SK-N-MC (cell line): Measurements from ENCODE around the gene COL13A1.

ENCODE experiments used
- EZH2 ChIP-seq: fragments of 200-600 bp; sonication (generic); IDR thresholded peaks from one replicate; pipeline ENCODE4 v1.6.1; 2017; ENCODE audit warnings: antibody characterized with exemption
- FOXP2 ChIP-seq: optimal IDR thresholded peaks from 2 replicates; pipeline ENCODE3; 2011; ENCODE audit warnings: mild to moderate bottlenecking, moderate library complexity; ENCODE audit not compliant: insufficient read depth; ENCODE audit errors: extremely low read length, control extremely low read depth
- POLR2AphosphoS5 ChIP-seq: IDR thresholded peaks from 2 replicates; pipeline ENCODE4 v1.6.1; 2012; ENCODE audit warnings: mild to moderate bottlenecking, low read depth, low read length, borderline replicate concordance

- TF ChIP-seq POLR2AphosphoS5: no peak
- no peak for TF ChIP-seq EZH2
- no peak for TF ChIP-seq FOXP2
Measured at GRCh38 chr10:69846293-69846921, 44.7 kb downstream of the COL13A1 start.
